ENCODE results near the gene INTS4. TPM values are rescaled to one million over a fixed set of nuclear protein-coding genes. Genes with fewer than 3 reads are reported as not detected.
"Not testable (repeated sequence)": the region's sequence is repeated elsewhere in the genome, so short reads cannot be mapped to it uniquely, and the experiment has no call there.

Gene INTS4
- total RNA-seq, 1 donor from 2014 or later = 46.3 TPM

- no peak overlapping the region for H3K27ac Mint-ChIP-seq
- H3K4me1 Mint-ChIP-seq (ENCODE audit: unreplicated experiment) = no peaks in the 10 kb centered on the region
- DNase-seq (ENCODE audit: extremely low spot score, unreplicated experiment) = no peak
- TF ChIP-seq, protein P1, sequence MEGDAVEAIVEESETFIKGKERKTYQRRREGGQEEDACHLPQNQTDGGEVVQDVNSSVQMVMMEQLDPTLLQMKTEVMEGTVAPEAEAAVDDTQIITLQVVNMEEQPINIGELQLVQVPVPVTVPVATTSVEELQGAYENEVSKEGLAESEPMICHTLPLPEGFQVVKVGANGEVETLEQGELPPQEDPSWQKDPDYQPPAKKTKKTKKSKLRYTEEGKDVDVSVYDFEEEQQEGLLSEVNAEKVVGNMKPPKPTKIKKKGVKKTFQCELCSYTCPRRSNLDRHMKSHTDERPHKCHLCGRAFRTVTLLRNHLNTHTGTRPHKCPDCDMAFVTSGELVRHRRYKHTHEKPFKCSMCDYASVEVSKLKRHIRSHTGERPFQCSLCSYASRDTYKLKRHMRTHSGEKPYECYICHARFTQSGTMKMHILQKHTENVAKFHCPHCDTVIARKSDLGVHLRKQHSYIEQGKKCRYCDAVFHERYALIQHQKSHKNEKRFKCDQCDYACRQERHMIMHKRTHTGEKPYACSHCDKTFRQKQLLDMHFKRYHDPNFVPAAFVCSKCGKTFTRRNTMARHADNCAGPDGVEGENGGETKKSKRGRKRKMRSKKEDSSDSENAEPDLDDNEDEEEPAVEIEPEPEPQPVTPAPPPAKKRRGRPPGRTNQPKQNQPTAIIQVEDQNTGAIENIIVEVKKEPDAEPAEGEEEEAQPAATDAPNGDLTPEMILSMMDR (conservative IDR thresholded peaks at IDR 0.05) = no peak
- H3K4me3 Mint-ChIP-seq = no peak overlapping the region
- peaks cover 26% of the 10 kb centered on the region for H3K36me3 Mint-ChIP-seq
- H3K27me3 Mint-ChIP-seq = no peaks in the 10 kb centered on the region
- H3K9me3 Mint-ChIP-seq = no peaks in the 10 kb centered on the region
Measured at GRCh38 chr11:77981346-77981947, 13.0 kb downstream of the INTS4 start.

DNA sequence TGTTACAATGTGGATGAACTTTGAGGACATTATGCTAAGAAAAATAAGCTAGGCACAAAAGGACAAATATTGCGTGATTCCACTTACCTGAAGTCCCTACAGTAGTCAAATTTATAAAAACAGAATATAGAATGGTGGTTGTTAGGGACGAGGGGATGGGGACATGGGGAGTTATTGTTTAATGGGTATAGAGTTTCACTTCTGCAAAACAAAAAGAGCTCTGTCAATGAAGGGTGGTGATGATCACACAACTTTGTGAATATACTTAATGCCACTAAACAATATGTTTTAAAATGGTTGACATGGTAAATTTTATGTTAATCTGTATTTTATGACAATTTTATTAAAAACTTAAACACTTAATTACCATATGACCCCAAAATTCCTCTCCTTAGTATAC is 26.1 kb downstream of the INTS4 start:
- Mint-ChIP-seq H3K9me3 (no peaks in the 10 kb centered on the region), H3K4me3 (no peak overlapping the region), H3K27ac (no peak overlapping the region), H3K4me1 (ENCODE audit: unreplicated experiment) (no peaks in the 10 kb centered on the region), H3K27me3 (no peaks in the 10 kb centered on the region), H3K36me3 (peaks cover 10% of the 10 kb centered on the region)
- no peak for DNase-seq (ENCODE audit: extremely low spot score, unreplicated experiment)
- TF ChIP-seq, protein P1 (conservative IDR thresholded peaks at IDR 0.05) = no peak

GRCh38 chr11:77967753-77968152 is 26.7 kb downstream of the INTS4 start:
- no peaks in the 10 kb centered on the region for H3K4me1 Mint-ChIP-seq (ENCODE audit: unreplicated experiment)
- TF ChIP-seq, protein P1 (conservative IDR thresholded peaks at IDR 0.05) = no peak
- peaks cover 10% of the 10 kb centered on the region for H3K36me3 Mint-ChIP-seq
- no peak overlapping the region for H3K27ac Mint-ChIP-seq
- no peaks in the 10 kb centered on the region for H3K27me3 Mint-ChIP-seq
- no peaks in the 10 kb centered on the region for H3K9me3 Mint-ChIP-seq
- DNase-seq (ENCODE audit: extremely low spot score, unreplicated experiment) = no peak
- no peak overlapping the region for H3K4me3 Mint-ChIP-seq

DNA sequence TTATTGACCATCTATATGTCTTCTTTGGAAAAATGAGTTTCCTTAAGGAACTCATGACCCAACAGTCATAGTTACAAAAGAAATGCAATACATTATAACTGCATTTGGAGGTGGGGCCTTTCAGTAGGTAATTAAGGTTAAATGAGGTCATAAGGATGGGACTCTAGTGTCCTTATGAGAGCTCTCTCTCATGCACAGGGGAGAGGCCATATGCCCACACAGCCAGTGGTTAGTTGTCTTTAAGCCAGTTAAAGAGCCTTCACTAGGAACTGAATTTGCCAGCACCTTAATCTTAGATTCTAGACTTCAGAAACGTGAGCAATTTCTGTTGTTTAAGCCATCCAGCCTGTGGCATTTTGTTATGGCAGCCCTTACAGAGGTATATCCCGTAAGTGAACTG is 27.3 kb downstream of the INTS4 start:
- Mint-ChIP-seq H3K4me3 (no peak overlapping the region), H3K27ac (no peak overlapping the region), H3K36me3 (peaks cover 10% of the 10 kb centered on the region), H3K4me1 (ENCODE audit: unreplicated experiment) (no peaks in the 10 kb centered on the region), H3K27me3 (no peaks in the 10 kb centered on the region), H3K9me3 (no peaks in the 10 kb centered on the region)
- TF ChIP-seq, protein P1 (conservative IDR thresholded peaks at IDR 0.05) = no peak
- no peak for DNase-seq (ENCODE audit: extremely low spot score, unreplicated experiment)

DNA sequence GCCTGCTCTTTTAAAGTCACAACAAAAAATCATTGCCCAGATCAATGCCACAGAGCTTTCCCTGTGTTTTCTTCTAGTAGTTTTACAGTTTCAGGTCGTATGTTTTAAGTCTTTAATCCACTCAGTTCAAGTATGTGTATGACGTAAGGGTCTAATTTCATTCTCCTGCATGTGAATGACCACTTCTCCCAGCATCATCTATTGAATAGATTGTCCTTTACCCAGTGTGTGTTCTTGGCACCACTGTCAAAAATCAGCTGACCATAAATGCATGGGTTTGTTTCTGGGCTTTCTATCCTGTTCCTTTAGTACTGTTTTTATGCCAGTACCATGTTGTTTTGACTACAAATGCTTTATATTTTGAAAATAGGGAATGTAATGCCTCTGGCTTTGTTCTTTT is 28.1 kb downstream of the INTS4 start:
- Mint-ChIP-seq H3K27me3 (no peaks in the 10 kb centered on the region), H3K27ac (no peak overlapping the region), H3K4me1 (ENCODE audit: unreplicated experiment) (no peaks in the 10 kb centered on the region), H3K36me3 (peaks cover 10% of the 10 kb centered on the region), H3K9me3 (no peaks in the 10 kb centered on the region), H3K4me3 (no peak overlapping the region)
- no peak for DNase-seq (ENCODE audit: extremely low spot score, unreplicated experiment)
- TF ChIP-seq, protein P1 (conservative IDR thresholded peaks at IDR 0.05) = no peak

GRCh38 chr11:77959434-77959833 is 35.0 kb downstream of the INTS4 start:
- no peak for DNase-seq (ENCODE audit: extremely low spot score, unreplicated experiment)
- H3K9me3 Mint-ChIP-seq = no peaks in the 10 kb centered on the region
- no peaks in the 10 kb centered on the region for H3K4me1 Mint-ChIP-seq (ENCODE audit: unreplicated experiment)
- no peak overlapping the region for H3K4me3 Mint-ChIP-seq
- H3K27me3 Mint-ChIP-seq = no peaks in the 10 kb centered on the region
- TF ChIP-seq, protein P1 (conservative IDR thresholded peaks at IDR 0.05) = no peak
- H3K36me3 Mint-ChIP-seq = peaks cover 21% of the 10 kb centered on the region
- no peak overlapping the region for H3K27ac Mint-ChIP-seq

- not testable (repeated sequence) for H3K4me3 Mint-ChIP-seq; H3K27me3 Mint-ChIP-seq; DNase-seq (ENCODE audit: extremely low spot score, unreplicated experiment); H3K4me1 Mint-ChIP-seq (ENCODE audit: unreplicated experiment); H3K27ac Mint-ChIP-seq; H3K9me3 Mint-ChIP-seq
- peaks cover 24% of the 10 kb centered on the region for H3K36me3 Mint-ChIP-seq
Measured at GRCh38 chr11:77958583-77959177, 35.8 kb downstream of the INTS4 start.

DNA sequence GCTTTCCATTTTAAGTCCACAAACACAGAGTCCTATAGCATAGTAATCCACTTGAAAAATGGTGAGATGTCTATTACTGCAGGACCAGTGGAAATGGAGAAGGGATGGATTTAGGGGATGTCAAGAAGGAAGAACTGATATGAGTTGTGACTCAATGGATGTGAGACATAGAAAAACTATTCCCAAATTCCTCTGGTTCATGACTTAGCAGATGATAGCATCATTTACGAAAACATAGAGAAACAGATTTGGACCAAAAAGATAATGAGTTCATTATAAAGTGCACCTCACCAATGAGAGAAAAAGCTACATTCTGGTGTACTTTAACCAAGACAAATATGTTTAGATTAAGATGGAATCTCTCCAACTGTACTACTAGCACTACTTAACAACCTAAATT is 51.2 kb downstream of the INTS4 start:
- H3K27ac Mint-ChIP-seq; H3K4me1 Mint-ChIP-seq (ENCODE audit: unreplicated experiment); H3K9me3 Mint-ChIP-seq; H3K4me3 Mint-ChIP-seq; H3K27me3 Mint-ChIP-seq; DNase-seq (ENCODE audit: extremely low spot score, unreplicated experiment): not testable (repeated sequence)
- H3K36me3 Mint-ChIP-seq = peaks cover 16% of the 10 kb centered on the region
